NCI-H2227 treated with DMSO at 0.1 percent for 48 hours (cell line): ENCODE data around the gene PRSS56.

ENCODE experiments used
- DNase-seq: peaks from one replicate; lab custom pipeline; 2025; lab: John Stamatoyannopoulos, UW

Gene PRSS56

DNA sequence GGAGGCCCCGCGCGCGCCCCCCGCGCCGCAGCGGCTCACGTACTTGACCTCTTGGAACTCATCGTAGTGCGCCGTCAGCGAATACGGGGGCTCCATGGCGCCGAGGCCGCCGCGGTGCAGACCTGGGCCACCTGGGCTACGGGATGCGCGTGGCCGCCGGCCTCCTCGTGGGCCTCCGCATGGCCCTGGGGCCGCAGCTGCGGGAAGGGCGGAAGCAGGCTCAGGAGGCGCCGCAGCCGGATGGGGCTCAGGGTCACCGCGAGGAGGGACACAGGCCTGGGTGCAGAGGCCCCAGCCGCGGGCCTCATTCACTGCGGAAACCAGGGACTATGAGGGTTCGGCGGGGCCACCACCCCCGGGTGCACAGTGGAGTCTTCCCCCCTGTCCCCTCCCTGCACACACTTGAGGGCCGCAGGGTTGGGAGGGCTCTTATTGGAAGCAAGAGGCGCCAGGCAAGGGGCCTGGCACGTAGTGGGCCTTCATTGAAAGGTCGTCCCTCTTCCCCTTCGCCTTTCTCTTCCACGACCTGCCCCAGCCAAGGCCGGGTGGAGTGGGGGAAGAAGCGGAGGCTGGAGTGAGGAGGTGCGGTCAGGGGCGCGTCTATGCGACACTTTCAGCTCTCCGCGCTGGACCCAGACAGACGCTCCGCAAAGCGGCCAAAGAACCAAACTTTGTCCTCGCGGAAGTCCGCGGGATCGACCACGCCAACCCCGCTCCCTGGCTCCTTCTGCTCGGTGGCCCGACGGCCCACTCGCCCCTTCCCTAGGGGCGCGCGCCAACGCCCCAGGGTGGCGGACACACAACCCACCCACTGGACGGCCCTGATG, 33.4 kb upstream of the PRSS56 start:
- no peak for DNase-seq

DNA sequence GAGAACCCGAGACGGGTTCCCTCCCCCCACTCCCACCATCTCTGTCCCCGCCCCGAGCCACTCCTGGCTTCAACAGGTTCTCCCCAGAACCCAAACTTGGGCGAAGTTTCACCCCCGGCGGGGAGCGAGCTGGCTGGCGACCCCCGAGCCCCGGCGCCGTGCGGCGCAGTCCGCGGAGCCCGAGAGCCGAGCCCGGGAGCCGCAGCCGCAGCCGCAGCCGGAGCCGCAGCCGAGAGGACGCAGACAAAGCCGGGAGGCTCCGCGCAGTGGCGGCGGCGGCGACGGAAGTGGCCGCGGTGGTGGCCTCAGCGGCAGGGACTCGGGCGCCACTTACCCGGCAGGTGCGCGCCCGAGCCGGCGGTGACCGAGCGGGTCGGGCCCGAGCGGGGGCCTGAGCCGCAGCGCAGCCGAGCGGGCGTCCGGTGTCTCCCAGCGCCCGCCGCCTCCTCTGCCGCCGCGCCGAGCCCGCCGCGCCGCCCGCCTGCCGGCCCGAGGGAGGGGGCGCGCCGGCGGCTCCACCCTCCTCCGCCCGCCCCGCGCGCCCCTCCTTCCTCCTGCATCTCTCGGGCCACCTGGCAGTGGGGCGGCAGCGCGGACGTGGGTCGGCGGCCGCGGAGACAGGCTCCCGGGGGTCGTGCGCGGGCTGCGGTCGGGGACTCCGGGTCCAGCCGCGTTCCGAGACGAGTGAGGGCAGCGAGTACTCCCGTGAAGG, 32.6 kb upstream of the PRSS56 start, which contains the start of gene ECEL1:
Gene ECEL1 (minus strand): TSS at position 450 of the 712 bp plus-strand sequence. CDS start 1,181 bp downstream, outside the sequence.
- no peak for DNase-seq

DNA sequence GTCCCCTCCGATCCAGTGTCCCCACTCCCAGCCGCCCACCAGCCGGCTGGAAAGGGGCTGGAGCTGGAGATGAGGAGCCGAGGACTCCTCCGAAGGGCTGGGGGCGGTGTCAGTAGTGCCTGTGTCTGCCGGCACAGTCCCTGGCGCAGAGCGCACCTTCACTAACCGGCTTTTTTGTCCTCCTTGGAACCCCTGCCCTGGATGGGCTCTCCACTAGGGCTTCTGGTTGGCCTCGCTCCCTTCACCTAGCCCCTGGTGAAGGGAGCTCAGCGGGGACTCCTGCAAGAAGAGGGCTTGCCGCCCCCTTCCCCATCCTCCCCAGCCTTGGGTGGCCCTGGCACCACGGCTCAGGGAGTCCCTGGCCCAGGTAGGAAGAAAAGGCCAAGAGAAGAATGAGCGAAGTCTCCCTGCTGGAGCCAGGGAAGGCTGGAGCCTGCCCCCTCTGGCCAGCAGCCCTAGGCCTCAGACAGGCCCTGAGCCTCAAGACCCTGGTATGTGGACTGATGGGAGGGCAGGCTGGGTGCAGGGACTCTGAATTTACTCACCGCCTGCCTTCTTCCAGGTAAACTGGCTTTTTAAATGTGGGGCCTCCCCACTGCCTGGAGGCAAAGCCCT, 32.0 kb upstream of the PRSS56 start:
- no peak for DNase-seq

DNA sequence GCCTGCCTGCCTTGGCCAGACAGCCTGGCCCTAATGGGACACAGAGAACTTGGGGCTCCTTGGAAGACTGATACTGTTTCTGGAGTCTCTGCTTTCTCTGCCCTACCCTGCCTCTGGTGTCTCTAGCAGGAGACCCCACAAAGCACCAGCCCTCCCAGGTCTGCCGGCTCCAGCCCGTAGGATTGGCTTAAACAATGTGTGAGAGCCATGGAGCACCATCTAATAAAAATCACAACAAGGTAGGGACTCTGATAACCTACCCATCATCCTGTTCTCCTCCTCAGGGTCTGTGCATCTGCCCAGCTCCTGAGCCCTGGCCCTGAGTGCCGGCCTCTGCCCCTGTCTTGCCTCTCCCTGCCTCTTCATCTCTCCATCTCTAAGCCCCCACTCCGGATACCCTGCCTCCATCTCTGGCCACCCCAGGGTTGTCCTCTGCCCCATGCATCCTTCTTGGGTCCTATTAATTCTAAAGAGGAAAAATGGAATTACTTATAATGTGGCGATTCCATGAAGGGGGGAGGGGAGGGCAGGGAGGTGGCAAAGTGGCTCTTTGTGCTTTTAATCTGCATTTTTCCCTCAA, 31.4 kb upstream of the PRSS56 start:
- no peak for DNase-seq

DNA sequence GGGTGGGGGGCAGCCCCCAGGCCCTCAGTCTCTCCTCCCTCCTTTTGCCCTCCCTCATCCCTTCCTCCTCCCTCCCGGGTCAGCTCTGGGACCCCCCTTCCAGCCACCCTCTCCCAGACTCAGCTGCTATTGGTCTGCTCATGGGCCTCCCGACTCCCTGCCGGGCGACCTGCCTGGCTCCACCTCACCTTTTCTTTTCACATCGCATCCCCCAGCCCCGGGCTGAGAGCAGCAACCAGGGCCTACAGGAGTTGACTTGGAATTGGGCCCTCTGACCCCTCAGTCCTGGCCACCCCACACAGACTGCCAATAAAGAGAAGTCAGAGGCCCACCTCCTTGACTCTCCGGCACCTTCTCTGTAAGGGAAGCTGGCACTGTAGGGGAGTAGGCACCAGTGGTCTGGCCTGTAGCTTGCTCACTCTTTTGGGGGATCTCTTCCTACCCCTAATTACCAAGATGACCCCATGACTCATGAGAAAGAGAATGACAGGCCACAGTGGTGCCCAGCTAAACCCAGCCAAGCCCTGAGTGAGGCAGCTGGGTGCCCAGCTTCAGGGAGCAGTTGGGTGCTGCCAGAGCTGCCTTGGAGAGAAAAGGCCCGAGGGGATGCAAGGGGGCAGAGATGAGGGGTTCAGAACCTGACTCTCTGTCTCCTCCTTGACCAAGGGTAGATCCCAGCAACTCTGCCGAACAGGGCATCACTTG, 30.5 kb upstream of the PRSS56 start:
- no peak for DNase-seq

DNA sequence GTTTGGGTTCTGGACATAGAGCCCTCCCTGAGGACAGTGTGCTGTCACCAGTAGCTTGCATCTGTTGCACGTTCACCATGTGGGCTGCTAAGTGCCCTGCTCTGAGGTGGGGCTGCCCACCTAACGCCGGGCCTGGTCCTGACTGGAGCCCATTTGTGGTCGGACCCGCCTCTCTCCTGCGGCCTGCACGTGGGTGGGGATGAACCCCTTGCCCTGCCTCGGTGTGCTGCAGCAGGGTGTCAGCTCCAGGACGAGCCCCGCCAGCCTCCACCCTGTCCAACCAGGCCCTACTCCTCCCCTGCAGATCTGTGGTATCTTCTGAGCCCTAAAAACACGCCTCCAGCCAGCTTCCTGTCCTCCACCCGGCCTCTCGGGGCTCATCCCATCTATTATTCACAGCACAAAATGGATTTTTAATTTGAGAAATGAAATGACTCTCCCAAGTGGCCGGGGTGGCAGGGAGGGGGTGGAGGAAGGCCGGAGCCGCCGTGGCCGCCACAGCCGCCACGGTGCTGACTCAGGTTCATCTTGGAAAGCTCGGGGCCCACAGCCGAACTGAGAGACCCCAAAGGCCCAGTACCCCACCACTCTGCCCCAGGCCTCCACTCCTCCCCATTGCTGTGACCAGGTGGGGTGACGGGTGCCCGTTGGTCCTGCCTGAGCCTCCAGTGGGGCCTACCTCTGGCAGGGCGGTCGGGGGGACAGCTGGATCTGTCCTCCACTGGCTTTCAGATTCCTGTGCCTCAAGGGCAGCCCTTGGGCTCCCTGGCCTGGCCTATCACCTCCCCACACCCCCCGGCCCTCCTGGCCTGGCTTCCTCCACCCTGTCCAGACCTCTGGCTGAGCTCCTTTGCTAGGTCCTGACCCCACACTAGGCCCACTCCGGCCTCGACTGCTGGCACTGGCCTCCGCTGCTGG, 29.7 kb upstream of the PRSS56 start:
- DNase-seq, result no peak

DNA sequence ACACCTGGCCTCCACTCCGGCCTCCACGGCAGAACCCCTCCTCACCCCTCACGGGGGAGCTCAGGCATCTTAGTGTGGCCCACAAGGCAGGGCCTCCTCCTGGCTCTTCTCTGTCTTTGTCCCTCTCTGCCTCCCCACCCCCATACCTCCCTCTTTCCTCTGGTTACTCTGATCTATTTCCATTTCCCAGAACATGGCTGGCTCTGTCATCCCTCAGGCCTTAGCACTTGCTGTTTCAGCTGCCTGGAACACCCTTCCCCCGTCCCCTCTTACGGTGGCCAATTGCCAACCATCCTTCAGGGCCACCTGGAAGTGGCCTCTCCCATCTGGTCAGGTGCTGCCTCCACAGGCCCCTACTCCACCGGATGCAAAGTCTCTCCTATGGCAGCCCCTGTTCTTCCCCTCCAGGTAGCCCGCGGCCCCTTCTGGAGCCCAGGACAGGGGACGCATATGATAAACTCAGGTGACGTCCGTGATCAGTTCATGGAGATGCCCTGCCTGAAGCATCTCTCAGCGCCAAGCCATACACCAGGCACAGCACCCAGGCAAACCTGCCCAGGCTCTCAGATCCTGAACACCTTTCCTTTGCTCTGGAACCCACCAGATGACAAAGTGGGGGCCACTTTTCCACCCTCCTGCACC, 28.9 kb upstream of the PRSS56 start:
- DNase-seq, result no peak

DNA sequence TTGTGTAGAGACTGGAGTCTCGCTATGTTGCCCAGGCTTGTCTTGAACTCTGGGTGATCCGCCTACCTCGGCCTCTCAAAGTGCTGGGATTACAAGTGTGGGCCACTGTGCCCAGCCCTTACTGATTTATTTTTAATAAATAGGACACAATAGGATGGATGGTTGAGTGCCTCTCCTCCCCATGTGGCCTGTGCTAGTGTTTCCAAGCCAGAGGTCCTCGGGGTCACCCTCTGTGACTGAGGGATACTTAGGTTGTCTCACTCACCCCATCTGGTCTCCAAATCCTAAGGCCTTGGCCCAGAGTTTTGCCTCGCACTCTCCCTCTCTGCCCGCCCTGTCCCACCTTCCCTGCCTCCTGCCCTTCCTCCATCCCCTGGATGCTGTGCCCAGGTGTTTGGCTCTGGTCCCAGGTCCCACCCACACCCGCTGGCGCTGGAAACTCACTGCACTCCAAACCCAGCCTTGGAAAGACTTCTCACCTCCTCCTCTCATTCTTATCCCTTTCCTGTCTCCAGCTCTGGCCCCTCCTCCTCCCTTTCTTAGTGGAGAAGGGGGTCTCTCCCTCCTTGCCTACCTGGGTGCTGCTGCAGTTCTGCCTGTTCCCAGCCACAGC, 27.8 kb upstream of the PRSS56 start:
- DNase-seq, result no peak

DNA sequence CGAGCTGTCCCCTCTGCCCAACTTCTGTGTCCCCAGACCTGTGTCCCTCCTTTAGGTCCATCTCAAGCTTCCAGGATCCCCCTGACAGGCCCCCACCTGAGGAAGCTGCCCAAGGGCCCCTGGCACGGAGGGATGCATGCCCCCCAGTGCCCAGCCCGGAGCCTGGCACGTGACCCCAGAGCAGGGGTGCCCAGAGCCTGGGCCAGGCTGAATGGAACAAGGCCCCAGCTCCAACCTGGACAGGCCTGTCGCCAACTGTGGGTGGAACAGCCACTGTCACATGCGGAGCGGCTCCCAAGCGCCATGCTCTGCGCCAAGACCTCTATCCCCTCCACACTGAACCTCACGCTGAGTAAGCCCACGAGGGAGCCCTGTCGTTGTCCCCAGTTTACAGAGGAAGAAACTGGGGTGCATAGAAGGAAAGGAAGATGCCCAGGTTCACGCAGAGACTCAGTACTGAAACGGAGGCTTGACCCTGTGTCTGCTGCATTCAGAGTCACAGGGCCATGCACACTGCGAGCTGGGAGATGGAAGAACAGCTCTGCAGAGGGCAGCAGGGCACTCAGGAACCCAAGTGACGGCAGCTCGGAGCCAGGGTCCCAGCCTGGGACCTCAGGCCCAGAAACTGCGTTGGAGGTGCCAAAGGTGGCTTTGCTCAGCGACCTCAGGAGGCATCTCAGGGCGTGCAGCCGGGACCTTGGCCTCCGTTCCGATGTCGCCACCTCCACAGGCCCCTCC, 27.1 kb upstream of the PRSS56 start:
- no peak for DNase-seq

DNA sequence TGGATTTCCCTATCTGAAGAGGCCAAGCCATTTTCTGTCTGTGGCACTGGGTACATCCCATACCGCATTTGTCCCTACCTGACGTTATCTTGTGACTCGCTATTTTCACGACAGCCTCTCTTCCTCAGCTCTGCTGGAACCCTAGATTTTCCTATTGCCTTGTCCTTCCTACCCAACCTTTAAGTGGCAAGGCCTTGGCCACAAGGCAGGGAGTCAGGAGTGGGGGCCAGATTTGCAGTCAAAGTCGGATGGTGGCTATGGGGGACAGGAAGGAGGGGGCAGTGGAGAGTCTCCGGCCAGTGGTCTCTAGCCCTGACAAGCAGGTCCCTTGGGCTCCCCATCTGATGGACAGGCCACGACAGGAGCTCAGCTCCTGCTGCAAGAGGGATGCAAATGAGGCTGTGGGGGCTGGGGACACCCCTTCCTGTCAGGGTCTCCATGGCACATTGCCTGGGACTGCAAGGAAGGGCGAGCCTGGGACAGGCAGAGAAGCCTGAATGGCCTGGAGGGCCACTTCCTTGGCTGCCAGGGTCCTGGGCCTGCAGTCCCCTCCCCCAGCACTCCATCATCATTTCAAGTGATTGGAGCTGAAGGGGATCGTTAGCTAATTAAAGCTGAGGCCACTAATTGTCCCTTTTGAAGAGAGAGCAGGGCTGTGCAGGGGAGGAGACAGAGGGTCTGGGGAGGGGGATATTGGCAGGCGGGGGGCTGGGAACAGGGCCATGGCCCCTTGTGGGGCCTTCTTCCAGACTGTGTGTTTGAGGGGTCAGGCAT, 26.3 kb upstream of the PRSS56 start:
- DNase-seq, result no peak

DNA sequence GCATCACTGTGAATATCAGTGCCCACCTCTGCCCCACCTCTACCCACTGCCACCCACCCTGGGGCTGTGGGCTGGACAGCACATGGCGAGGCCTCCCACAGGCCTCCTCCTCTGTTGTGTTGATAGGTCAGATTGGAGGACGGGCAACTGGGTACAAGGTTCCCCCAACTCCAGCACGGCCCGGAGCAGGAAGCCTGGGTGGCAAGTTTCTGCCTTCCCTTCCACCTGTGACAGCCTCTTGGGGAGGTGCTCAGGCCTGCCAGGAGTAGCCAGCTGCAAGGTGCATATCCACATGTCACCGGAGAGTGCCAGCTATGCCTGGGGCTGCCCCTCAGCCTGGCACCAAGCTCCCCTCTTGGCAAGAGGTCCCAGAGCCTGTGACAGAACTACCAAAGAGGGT, 25.6 kb upstream of the PRSS56 start:
- DNase-seq, result no peak

DNA sequence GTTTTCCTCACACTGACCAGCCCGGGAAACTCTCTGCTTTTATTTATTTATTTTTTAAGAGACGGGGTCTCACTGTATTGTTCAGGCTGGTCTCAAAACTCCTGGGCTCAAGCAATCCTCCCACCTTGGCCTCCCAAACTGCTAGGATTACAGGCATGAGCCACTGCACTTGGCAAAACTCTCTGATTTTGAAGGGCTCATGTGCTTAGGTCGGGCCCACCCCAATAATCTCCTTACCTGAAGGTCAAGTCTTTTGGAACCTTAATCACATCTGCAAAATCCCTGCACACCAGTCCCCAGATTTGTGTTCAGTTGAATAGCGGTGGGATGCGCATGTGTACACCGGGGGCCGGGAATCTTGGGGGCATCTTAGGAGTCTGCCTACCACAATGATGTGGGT, 24.9 kb upstream of the PRSS56 start:
- no peak for DNase-seq

DNA sequence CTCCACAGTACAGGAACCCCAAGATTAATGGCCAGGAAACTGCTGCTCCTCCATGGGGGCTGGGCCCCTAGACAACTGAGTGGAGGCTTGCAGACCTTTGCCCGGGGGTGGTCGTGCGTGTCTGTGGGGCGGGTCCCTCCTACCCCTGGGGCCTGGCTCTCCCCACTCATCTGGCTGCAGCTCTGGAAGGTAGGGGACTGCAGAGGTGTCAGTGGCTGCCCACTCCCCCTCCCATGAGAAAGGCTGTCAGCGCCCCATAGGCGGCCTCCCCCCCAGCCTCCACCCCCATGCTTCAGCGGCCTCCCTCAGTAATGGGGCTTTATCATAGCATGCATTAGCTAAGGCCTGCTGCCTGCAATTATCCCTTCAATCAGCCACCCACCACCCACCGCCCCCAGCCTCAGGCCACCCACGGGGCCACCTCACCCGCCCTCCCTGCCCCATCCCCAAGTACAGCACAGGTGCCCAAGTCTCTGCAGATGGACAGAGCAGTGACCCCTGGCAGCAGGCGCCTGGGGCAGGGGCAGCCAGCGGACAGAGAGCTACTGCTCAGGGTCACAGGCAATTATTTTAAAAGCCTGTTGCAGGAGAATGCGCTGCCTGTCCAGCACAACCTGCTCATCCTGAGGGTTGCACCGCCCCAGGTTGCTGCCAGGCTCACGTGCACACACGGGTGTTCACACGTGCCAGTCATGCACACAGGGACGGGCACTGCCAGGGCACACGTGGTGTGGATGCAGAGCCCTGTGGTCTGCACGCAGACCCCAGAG, 23.5 kb upstream of the PRSS56 start:
- peak; percentile 45 for DNase-seq

DNA sequence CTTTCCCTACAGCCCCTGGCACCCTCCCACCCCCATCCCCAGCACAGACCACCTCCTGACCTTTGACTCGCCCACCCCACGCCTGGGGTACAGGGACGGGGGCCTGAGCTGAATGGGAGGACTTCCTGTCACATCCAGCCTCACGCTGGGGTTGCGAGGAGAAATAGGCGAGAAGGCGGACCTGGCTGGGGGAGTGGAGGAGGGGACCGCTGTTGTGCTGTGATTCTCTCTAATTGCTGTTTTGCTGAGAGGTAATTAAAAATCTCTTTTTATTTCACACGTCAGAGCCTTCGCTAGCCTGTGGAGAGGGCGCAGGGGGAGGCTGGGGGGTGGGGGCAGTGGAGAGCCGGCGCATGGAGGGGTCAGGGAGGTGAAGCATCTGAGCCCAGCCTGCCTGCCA, 22.8 kb upstream of the PRSS56 start:
- DNase-seq, result no peak

DNA sequence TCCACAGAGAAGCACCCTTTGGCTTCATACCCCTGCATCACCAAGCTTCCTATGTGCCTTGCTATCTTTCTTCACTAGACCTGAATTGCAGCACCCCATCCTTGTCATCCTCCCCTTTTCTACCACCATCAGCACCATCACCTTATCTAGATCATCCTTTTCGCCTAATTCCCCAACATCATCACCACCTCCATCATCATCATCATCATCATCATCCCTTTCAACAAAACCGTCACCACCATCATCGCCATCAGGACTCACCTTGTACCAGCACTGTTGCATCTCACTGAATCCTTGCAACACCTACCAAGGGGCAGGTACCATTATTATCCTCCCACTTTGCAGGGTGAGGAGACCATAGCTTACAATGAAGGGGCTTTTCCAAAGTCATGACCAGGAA, 21.7 kb upstream of the PRSS56 start:
- no peak for DNase-seq

DNA sequence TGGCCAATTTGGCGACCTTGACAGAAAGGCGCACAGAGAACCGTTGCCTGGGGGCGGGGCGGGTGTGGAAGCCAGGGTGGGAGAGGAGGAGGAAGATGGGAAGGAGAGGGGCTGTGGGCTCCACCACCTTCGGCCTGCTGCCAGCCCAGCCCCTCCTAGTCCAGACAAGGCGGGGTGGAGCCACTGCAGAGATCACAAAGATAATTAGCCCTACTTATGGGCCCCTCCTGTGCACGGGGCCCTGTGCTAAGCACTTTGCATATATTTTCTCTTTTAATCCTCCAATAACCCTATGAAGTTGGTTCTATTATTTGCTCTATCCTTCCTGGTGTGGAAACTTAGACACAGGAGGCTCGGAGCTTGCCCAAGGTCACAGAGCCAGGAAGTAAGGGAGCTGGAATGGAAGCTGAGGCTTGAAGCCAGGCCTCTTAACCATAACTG, 18.8 kb upstream of the PRSS56 start:
- no peak for DNase-seq

DNA sequence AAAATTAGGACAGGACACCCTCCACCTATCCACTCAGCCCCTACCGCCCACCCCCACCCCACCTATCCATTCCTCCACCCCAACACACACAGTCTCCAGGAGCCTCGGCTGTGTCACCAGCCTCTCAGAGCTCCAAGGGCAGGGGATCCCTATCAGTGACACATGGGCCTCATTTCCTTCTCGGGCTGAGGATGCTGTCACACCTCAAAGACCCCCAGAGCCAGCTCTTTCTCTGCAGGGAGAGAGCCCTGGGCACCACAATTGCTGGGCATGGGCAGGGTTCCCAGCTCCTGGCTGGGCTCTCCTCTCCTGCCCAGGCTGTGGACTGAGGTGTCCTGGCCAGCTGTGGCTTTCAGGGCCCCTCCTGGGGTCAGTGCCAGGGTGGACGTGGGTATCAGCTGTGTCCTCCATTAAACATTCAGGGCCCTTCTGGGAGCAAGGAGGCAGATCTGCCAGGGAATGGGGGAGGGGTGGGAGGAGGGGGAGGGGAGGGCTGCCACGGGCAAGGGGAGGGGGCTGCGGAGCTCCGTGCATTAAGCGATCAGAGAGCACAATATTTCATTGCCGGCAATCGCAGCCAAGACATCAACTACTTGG, 18.3 kb upstream of the PRSS56 start:
- DNase-seq, result no peak
